Measurements from ENCODE around the gene SMIM35.
A peak's percentile ranks its signal among the peaks of the same experiment; 100 is the strongest.

The SMIM35 gene

GRCh38 chr11:118056806-118057205 is 30.0 kb downstream of the SMIM35 start:
- DNase-seq: no peak

- DNase-seq: no peak
Measured at GRCh38 chr11:118055966-118056365, 30.8 kb downstream of the SMIM35 start.

- no peak for DNase-seq
Measured at GRCh38 chr11:118054712-118055640, 31.8 kb downstream of the SMIM35 start.

GRCh38 chr11:118052581-118053206 is 34.1 kb downstream of the SMIM35 start:
- DNase-seq: no peak

- peak; percentile 63 for DNase-seq
Measured at GRCh38 chr11:118051611-118052461, 34.9 kb downstream of the SMIM35 start.

- DNase-seq: no peak
Measured at GRCh38 chr11:118051136-118051610, 35.6 kb downstream of the SMIM35 start.

- DNase-seq: no peak
Measured at GRCh38 chr11:118050208-118050891, 36.4 kb downstream of the SMIM35 start.

- DNase-seq: no peak
Measured at GRCh38 chr11:118049771-118050170, 37.0 kb downstream of the SMIM35 start.

- DNase-seq: no peak
Measured at GRCh38 chr11:118048472-118049370, 38.0 kb downstream of the SMIM35 start.

- DNase-seq: no peak
Measured at GRCh38 chr11:118047749-118048148, 39.0 kb downstream of the SMIM35 start.

- no peak for DNase-seq
Measured at GRCh38 chr11:118046964-118047700, 39.6 kb downstream of the SMIM35 start.

- DNase-seq: no peak
Measured at GRCh38 chr11:118046051-118046963, 40.5 kb downstream of the SMIM35 start.

GRCh38 chr11:118045191-118045590 is 41.6 kb downstream of the SMIM35 start:
- no peak for DNase-seq

- no peak for DNase-seq
Measured at GRCh38 chr11:118042796-118043195, 44.0 kb downstream of the SMIM35 start.

- no peak for DNase-seq
Measured at GRCh38 chr11:118042141-118042540, 44.6 kb downstream of the SMIM35 start.

GRCh38 chr11:118033443-118033842 is 53.3 kb downstream of the SMIM35 start:
- DNase-seq: no peak

- DNase-seq: no peak
Measured at GRCh38 chr11:118028626-118029025, 58.1 kb downstream of the SMIM35 start.

- DNase-seq: no peak
Measured at GRCh38 chr11:118027694-118028093, 59.1 kb downstream of the SMIM35 start.

GRCh38 chr11:118021146-118021545 is 65.6 kb downstream of the SMIM35 start:
- DNase-seq: no peak

GRCh38 chr11:118018401-118018800 is 68.4 kb downstream of the SMIM35 start:
- no peak for DNase-seq

All from activated CD8-positive, alpha-beta memory T cell treated with anti-CD3 and anti-CD28 coated beads, Interleukin-2, amount 50 U/mL, for 4 hours (primary cell).